HCT116 (cell line): ENCODE data around the gene RPL36AL. TPM values are rescaled to one million over a fixed set of nuclear protein-coding genes. Genes with fewer than 3 reads are reported as not detected.

ENCODE experiments used
- ATAC-seq: fragments of 200-7000 bp; cut with Tn5 transposase; 2 replicates; pipeline ENCODE4 v1.9.1; 2020; ENCODE audit warnings: mild to moderate bottlenecking, moderate library complexity
- BruUV-seq: library from RNA; stranded (reverse); fragments of 400-500 nt; replicated peaks from 2 replicates; lab custom pipeline; 2021; lab: Mats Ljungman, UMichigan
- CTCF ChIA-PET: fragments of 300-600 bp; sonication (Branson Sonifier 250); formaldehyde crosslinking; loops from one replicate; lab custom pipeline; 2021; ENCODE audit warnings: antibody characterized with exemption; lab: Charles Lee
- POLR2A ChIA-PET: fragments of 300-600, 350-600 bp; sonication (Branson Sonifier 250); formaldehyde crosslinking; loops from one replicate; lab custom pipeline; 2021; ENCODE audit warnings: antibody characterized with exemption; lab: Charles Lee
- RAD21 ChIA-PET, 2 experiments: fragments of 300-600 bp; sonication (Branson Sonifier 250); formaldehyde crosslinking; loops; one replicate each; lab custom pipeline; 2023; ENCODE audit warnings: low total read pairs in 2 of 2; ENCODE audit not compliant: uncharacterized antibody in 2 of 2, unreplicated experiment in 2 of 2, low non-redundant PET in 1 of 2; lab: Charles Lee
- DNase-seq: peaks from one replicate; pipeline ENCODE4 v3.0.0-alpha.2; 2010; ENCODE audit warnings: low read depth, low spot score
- H2AFZ ChIP-seq: fragments of 200-600 bp; shearing (Covaris generic), sonication (generic); 2 replicates; pipeline ENCODE4 v1.6.1; 2017; ENCODE audit warnings: low read depth, mixed run types, mixed read lengths, antibody characterized with exemption, low read length; ENCODE audit not compliant: poor library complexity, severe bottlenecking
- H3K27ac ChIP-seq: 2 replicates; pipeline ENCODE4 v1.5.1; 2012; ENCODE audit warnings: low read depth, low read length
- H3K27me3 ChIP-seq: fragments of 200-600 bp; sonication (generic); 2 replicates; pipeline ENCODE4 v1.6.1; 2016; ENCODE audit warnings: mixed run types, low read length, mixed read lengths; ENCODE audit not compliant: insufficient read depth
- H3K36me3 ChIP-seq, 2 experiments: fragments of 200-500 bp in 1 of 2; fragments of 200-600 bp in 1 of 2; sonication (Bioruptor generic) in 1 of 2; sonication (generic) in 1 of 2; 2 replicates each; pipeline versions ENCODE4 v1.5.1 to v1.6.1; 2014 to 2016; ENCODE audit warnings: low read length in 2 of 2, inconsistent platforms in 1 of 2, mixed read lengths in 1 of 2, mixed run types in 1 of 2; ENCODE audit not compliant: insufficient read depth in 2 of 2, control insufficient read depth in 1 of 2
- H3K4me1 ChIP-seq, 2 experiments: fragments of 200-600 bp in 1 of 2; sonication (generic) in 1 of 2; 2 replicates each; pipeline versions ENCODE4 v1.5.1 to v1.6.1; 2012 to 2017; ENCODE audit warnings: low read length in 2 of 2, inconsistent platforms in 1 of 2, mild to moderate bottlenecking in 1 of 2, mixed read lengths in 1 of 2, mixed run types in 1 of 2, moderate library complexity in 1 of 2; ENCODE audit not compliant: insufficient read depth in 2 of 2, control insufficient read depth in 1 of 2
- H3K4me2 ChIP-seq: fragments of 200-600 bp; sonication (generic); 2 replicates; pipeline ENCODE4 v1.6.1; 2017; ENCODE audit warnings: mixed run types, low read length, mixed read lengths
- H3K4me3 ChIP-seq, 2 experiments: fragments of 200-600 bp in 1 of 2; sonication (generic) in 1 of 2; replicated peaks in 1 of 2; 2 replicates each; pipeline ENCODE4 v1.5.1; 2011 to 2016; ENCODE audit warnings: low read length in 2 of 2, control low read depth in 1 of 2, low read depth in 1 of 2, mild to moderate bottlenecking in 1 of 2, mixed read lengths in 1 of 2, mixed run types in 1 of 2
- H3K79me2 ChIP-seq: fragments of 200-600 bp; sonication (generic); 2 replicates; pipeline ENCODE4 v1.6.1; 2017; ENCODE audit warnings: mild to moderate bottlenecking, mixed run types, low read length, moderate library complexity, mixed read lengths; ENCODE audit not compliant: insufficient read depth
- H3K9ac ChIP-seq: fragments of 200-600 bp; sonication (generic); 2 replicates; pipeline ENCODE4 v1.6.1; 2016; ENCODE audit warnings: low read length, mixed read lengths
- H3K9me2 ChIP-seq: fragments of 200-600 bp; sonication (generic), shearing (Covaris generic); 2 replicates; pipeline ENCODE4 v1.6.1; 2017; ENCODE audit warnings: mixed run types, mild to moderate bottlenecking, moderate library complexity; ENCODE audit not compliant: insufficient read depth
- H3K9me3 ChIP-seq, 2 experiments: fragments of 200-500 bp in 1 of 2; fragments of 200-600 bp in 1 of 2; sonication (Bioruptor generic) in 1 of 2; sonication (generic) in 1 of 2; 2 replicates each; pipeline ENCODE4 v1.6.1; 2014 to 2017; ENCODE audit warnings: low read length in 2 of 2, mixed read lengths in 2 of 2, inconsistent platforms in 1 of 2, low read depth in 1 of 2, mild to moderate bottlenecking in 1 of 2, mixed run types in 1 of 2, moderate library complexity in 1 of 2; ENCODE audit not compliant: control insufficient read depth in 1 of 2, insufficient read depth in 1 of 2
- H4K20me1 ChIP-seq: fragments of 200-600 bp; sonication (generic), shearing (Covaris generic); 2 replicates; pipeline ENCODE4 v1.6.1; 2017; ENCODE audit warnings: mixed run types, mild to moderate bottlenecking, moderate library complexity; ENCODE audit not compliant: insufficient read depth
- CTCF ChIP-seq, 3 experiments: fragments of 200-600 bp in 1 of 3; sonication (generic) in 1 of 3; IDR thresholded peaks in 2 of 3; conservative IDR thresholded peaks in 1 of 3; 2 replicates each; pipeline ENCODE4 v1.5.1; 2012 to 2017; ENCODE audit warnings: low read depth in 2 of 3, low read length in 2 of 3, antibody characterized with exemption in 1 of 3, borderline replicate concordance in 1 of 3, control low read depth in 1 of 3, mild to moderate bottlenecking in 1 of 3, mixed read lengths in 1 of 3, mixed run types in 1 of 3, moderate library complexity in 1 of 3; ENCODE audit not compliant: insufficient read depth in 1 of 3
- ELF1 ChIP-seq: IDR thresholded peaks from 2 replicates; pipeline ENCODE4 v1.6.1; 2012; ENCODE audit warnings: low read depth, borderline replicate concordance
- EZH2 ChIP-seq: fragments of 200-600 bp; sonication (generic); IDR thresholded peaks from 2 replicates; pipeline ENCODE4 v1.6.1; 2017; ENCODE audit warnings: antibody characterized with exemption, mixed run types
- FOSL1 ChIP-seq: IDR thresholded peaks from 2 replicates; pipeline ENCODE4 v1.6.1; 2012; ENCODE audit warnings: low read depth
- MAX ChIP-seq: IDR thresholded peaks from 2 replicates; pipeline ENCODE4 v1.6.1; 2012
- POLR2A ChIP-seq: IDR thresholded peaks from 2 replicates; pipeline ENCODE4 v1.7.0; 2011; ENCODE audit warnings: borderline replicate concordance; ENCODE audit not compliant: insufficient read depth, insufficient read length; ENCODE audit errors: extremely low read depth
- REST ChIP-seq: IDR thresholded peaks from 2 replicates; pipeline ENCODE4 v1.6.1; 2012; ENCODE audit warnings: low read depth
- SIN3A ChIP-seq: IDR thresholded peaks from 2 replicates; pipeline ENCODE4 v1.6.1; 2012; ENCODE audit warnings: low read depth
- SP1 ChIP-seq: IDR thresholded peaks from 2 replicates; pipeline ENCODE4 v1.6.1; 2012; ENCODE audit warnings: low read depth
- YY1 ChIP-seq: IDR thresholded peaks from 2 replicates; pipeline ENCODE4 v1.6.1; 2011; ENCODE audit warnings: low read length, low read depth, moderate library complexity, mild to moderate bottlenecking; ENCODE audit not compliant: insufficient replicate concordance; ENCODE audit errors: extremely low read depth
- ZBTB33 ChIP-seq: IDR thresholded peaks from 2 replicates; pipeline ENCODE4 v1.6.1; 2011; ENCODE audit warnings: mild to moderate bottlenecking, low read length, moderate library complexity; ENCODE audit not compliant: insufficient replicate concordance; ENCODE audit errors: extremely low read depth
- ZNF274 ChIP-seq: fragments of 200-500 bp; sonication (Bioruptor generic); IDR thresholded peaks from 2 replicates; pipeline ENCODE4 v1.6.1; 2014; ENCODE audit warnings: mild to moderate bottlenecking, low read depth, low read length, inconsistent platforms
- intact Hi-C: fragments of 100-400 bp; cut with micrococcal nuclease; formaldehyde crosslinking; loops from 2 replicates; pipeline ENCODE4 v1.10.0; 2022
- total RNA-seq: library from RNA; stranded (reverse); gene quantifications from one replicate; pipeline ENCODE4 v1.2.1, GENCODE V29; 2021; ENCODE audit not compliant: unreplicated experiment

RPL36AL gene
- total RNA-seq, 1 experiment from 2014 or later: 212 TPM

GRCh38 chr14:49586673-49587460 lies 33.6 kb downstream of the RPL36AL start (continued):
- TF ChIP-seq CTCF (IDR thresholded peaks at IDR 0.05 in 2 of 3, conservative IDR thresholded peaks at IDR 0.05 in 1 of 3; ENCODE audit: borderline replicate concordance in 1 of 3, insufficient read depth in 1 of 3, low read depth in 2 of 3, low read length in 2 of 3) (peak; percentile 56 to 98 (median 81)), SIN3A (0 out of 2 replicates have a peak, but pooled peaks have one; percentile 52), ZNF274 (no peak)

- H3K9me3 ChIP-seq: no peaks in the 10 kb centered on the region
- peaks cover 14 to 32% of the 10 kb centered on the region in 2 experiments; a peak in 3 of 4 replicates for H3K36me3 ChIP-seq
- peak within 1 kb of the TSS; percentile 81 for H3K27ac ChIP-seq
- H3K9me2 ChIP-seq: no peaks in the 10 kb centered on the region
- H3K27me3 ChIP-seq: no peaks in the 10 kb centered on the region
- H3K4me3 ChIP-seq: peak within 1 kb of the TSS; percentile 71 to 88
- peak within 1 kb of the TSS; percentile 47 for H2AFZ ChIP-seq
- peaks cover 28% of the 10 kb centered on the region; the same call in 1 of the 2 replicates for H4K20me1 ChIP-seq
- intact Hi-C loops: no loop called here
- ChIA-PET POLR2A (interaction anchor here (0.7 to 2.8 kb wide), 10 partner anchors 9 to 726 kb away, joined by 3 to 15 read pairs (median 5); partner anchors contain the start of genes DMAC2L, L2HGDH, LRR1 and MGAT2), RAD21 (no interaction called here), CTCF (interaction anchor here (0.6 to 2.0 kb wide), 9 partner anchors 7 to 276 kb away, joined by 3 to 16 read pairs (median 4); partner anchors contain the start of genes LRR1, MGAT2 and RPL36AL)
- H3K9ac ChIP-seq: peak within 1 kb of the TSS; percentile 92
- peaks cover 12 to 49% of the 10 kb centered on the region in 2 experiments for H3K4me1 ChIP-seq
- no TSS peak for BruUV-seq
- peak; percentile 99 for DNase-seq
- H3K79me2 ChIP-seq: peaks cover 52% of the 10 kb centered on the region
- H3K4me2 ChIP-seq: peak within 1 kb of the TSS; percentile 75
- ATAC-seq: peak; percentile 83
- TF ChIP-seq FOSL1 (no peak), REST (no peak), ELF1 (no peak), YY1 (peak; percentile 73), MAX (peak; percentile 75), ZNF274 (no peak), ZBTB33 (no peak), POLR2A (peak; percentile 93), EZH2 (no peak), SP1 (peak; percentile 29)
Observed at GRCh38 chr14:49585803-49586672, 34.4 kb downstream of the RPL36AL start, which contains the start of gene RPS29. Gene RPS29, minus strand, starts transcription at chr14:49586380. Its CDS starts 34 bp downstream, at chr14:49586346.
